Spleen (tissue), 11 donors: Measurements from ENCODE around the gene SACM1L. TPM values are rescaled to one million over a fixed set of nuclear protein-coding genes. Genes with fewer than 3 reads are reported as not detected.

Experiments used
- DNase-seq: peaks from one replicate; pipeline ENCODE4 v3.0.0-alpha.2; 2020
- H3K27ac ChIP-seq, 8 donors: fragments of 200-600 bp; sonication (generic) in 7 of 8; 1 replicate in 4 of 8; 2 replicates in 4 of 8; pipeline versions ENCODE4 v1.5.0 to v1.8.0; 2016 to 2021; ENCODE audit warnings: inconsistent platforms in 4 of 8, mild to moderate bottlenecking in 4 of 8, moderate library complexity in 1 of 8
- H3K27me3 ChIP-seq, 7 donors: fragments of 200-600 bp; sonication (generic) in 6 of 7; replicated peaks in 1 of 7; 1 replicate in 4 of 7; 2 replicates in 3 of 7; pipeline versions ENCODE4 v1.5.0 to v1.8.0; 2016 to 2021; ENCODE audit warnings: inconsistent platforms in 3 of 7, mild to moderate bottlenecking in 1 of 7
- H3K36me3 ChIP-seq, 6 donors: fragments of 200-600 bp; sonication (generic) in 5 of 6; 1 replicate in 4 of 6; 2 replicates in 2 of 6; pipeline versions ENCODE4 v1.5.0 to v1.8.0; 2016 to 2021; ENCODE audit warnings: inconsistent platforms in 2 of 6
- H3K4me1 ChIP-seq, 6 donors: fragments of 200-600 bp; sonication (generic) in 5 of 6; 1 replicate in 3 of 6; 2 replicates in 3 of 6; pipeline versions ENCODE4 v1.5.0 to v1.8.0; 2016 to 2021; ENCODE audit warnings: inconsistent platforms in 3 of 6
- H3K4me3 ChIP-seq, 8 donors: fragments of 200-600 bp; sonication (generic) in 7 of 8; 1 replicate in 4 of 8; 2 replicates in 4 of 8; pipeline versions ENCODE4 v1.5.0 to v1.8.0; 2016 to 2021; ENCODE audit warnings: inconsistent platforms in 4 of 8, mild to moderate bottlenecking in 4 of 8, moderate library complexity in 2 of 8
- H3K9me3 ChIP-seq, 8 donors: fragments of 200-600 bp; sonication (generic) in 7 of 8; 1 replicate in 4 of 8; 2 replicates in 4 of 8; pipeline versions ENCODE4 v1.5.0 to v1.8.0; 2016 to 2021; ENCODE audit warnings: inconsistent platforms in 4 of 8
- POLR2A ChIP-seq, 3 donors: fragments of 450-650 bp; IDR thresholded peaks; one replicate each; pipeline ENCODE4 v1.5.1; 2017; ENCODE audit warnings: antibody characterized with exemption in 3 of 3, mild to moderate bottlenecking in 1 of 3
- POLR2AphosphoS5 ChIP-seq, 3 donors: sonication (generic); formaldehyde crosslinking; IDR thresholded peaks; one replicate each; pipeline ENCODE4 v1.5.1; 2017; ENCODE audit warnings: antibody characterized with exemption in 3 of 3
- WGBS, 5 donors: extraction: QIAGEN DNeasy Blood & Tissue Kit in 3 of 5; methylation state at CpG; one replicate each; pipeline versions ENCODE4 v1.1.5 to v1.1.7; 2013 to 2018; 5-methylcytosine and 5-hydroxymethylcytosine counted together
- intact Hi-C: fragments of 100-400 bp; cut with DNase I; formaldehyde crosslinking; loops from one replicate; pipeline ENCODE4 v1.15.0; 2023; ENCODE audit warnings: low total_unique reads
- polyA plus RNA-seq, 3 donors: library from polyadenylated mRNA; stranded (reverse); fragments of 200-250 nt; gene quantifications; one replicate each; pipeline ENCODE4 v1.2.1, GENCODE V29; 2013
- total RNA-seq, 7 donors: library from RNA; depleted of rRNA in 3 of 7; stranded (reverse); fragments of >200 nt in 3 of 7; fragmentation: NEBNext Ultra II Directional in 4 of 7; extraction: Animal tissue kit (Norgen Biotek cat#: 25700) in 4 of 7; gene quantifications; one replicate each; pipeline versions ENCODE4 v1.1.0 to v1.2.1, GENCODE V29; 2016 to 2021
- TF ChIP-seq, protein P1 (sequence below), 11 experiments: fragments of 200-600 bp in 7 of 11; fragments of 450-650 bp in 4 of 11; sonication (generic) in 4 of 11; IDR thresholded peaks in 8 of 11; conservative IDR thresholded peaks in 3 of 11; 1 replicate in 7 of 11; 2 replicates in 4 of 11; pipeline versions ENCODE4 v1.4.0 to v1.8.0; 2016 to 2021; ENCODE audit warnings: antibody characterized with exemption in 11 of 11, inconsistent platforms in 4 of 11, mild to moderate bottlenecking in 1 of 11
- donor health status: healthy with polysubstance abuse.
- donor health status: DM: no; HTN: no; CAD: no; lungs with moderate emphysema.
- donor health status: DM: no; HTN: no; CAD: no.
- donor health status: Bipolar disorder and iron deficiency.
- donor health status: healthy.
- donor health status: DM: no; HTN: no; CAD: no.
- donor health status: DM: yes; HTN: yes; CAD: no.

Gene SACM1L
- total and polyA plus RNA-seq, 10 donors, result 21.0 to 93.7 (median 57.2) TPM

DNA sequence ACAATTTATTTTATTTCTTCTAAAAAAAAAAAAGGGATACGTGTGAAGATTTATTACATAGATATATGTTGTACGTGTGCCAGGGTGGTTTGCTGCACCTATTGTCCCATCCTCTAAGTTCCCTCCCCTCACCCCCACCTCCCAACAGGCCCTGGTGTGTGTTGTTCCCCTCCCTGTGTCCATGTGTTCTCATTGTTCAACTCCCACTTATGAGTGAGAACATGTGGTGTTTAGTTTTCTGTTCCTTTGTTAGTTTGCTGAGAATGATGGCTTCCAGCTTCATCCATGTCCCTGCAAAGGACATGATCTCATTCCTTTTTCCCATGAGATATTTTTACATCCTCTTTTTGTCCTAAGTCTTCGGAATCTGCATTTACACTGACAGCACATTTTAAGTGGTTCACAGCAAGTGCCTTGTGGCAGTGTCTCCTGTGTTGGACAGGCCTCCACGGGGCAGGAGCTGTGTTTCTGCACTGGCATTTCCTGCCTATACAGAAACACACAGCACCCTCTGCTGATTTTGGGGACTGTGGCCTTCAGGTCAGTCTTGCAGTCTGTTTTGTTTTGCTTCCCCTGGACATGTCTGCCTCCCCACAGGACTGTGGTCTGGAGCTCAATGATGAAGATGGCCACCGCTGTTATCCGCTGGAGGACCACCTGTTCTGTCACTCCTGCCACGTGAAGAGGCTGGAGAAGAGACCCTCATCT is 12.7 kb upstream of the SACM1L start:
- Histone ChIP-seq H3K9me3 (no peaks in the 10 kb centered on the region), H3K4me3 (peak overlapping the region in 1 of 8 donors; percentile 38), H3K27ac (peak overlapping the region; percentile 21 to 89 (median 70)), H3K4me1 (peaks cover 13 to 38% (median 19%) of the 10 kb centered on the region in 6 donors), H3K27me3 (no peaks in the 10 kb centered on the region), H3K36me3 (peaks cover 8 to 90% (median 50%) of the 10 kb centered on the region in 6 donors)
- DNase-seq, result peak; percentile 75
- intact Hi-C loops, result no loop called here
- WGBS, 5 donors, result 37 to 56% (median 45%) methylated on average over 7 of the region's 7 CpGs
- TF ChIP-seq POLR2A (IDR thresholded peaks at IDR 0.05), result no peak

DNA sequence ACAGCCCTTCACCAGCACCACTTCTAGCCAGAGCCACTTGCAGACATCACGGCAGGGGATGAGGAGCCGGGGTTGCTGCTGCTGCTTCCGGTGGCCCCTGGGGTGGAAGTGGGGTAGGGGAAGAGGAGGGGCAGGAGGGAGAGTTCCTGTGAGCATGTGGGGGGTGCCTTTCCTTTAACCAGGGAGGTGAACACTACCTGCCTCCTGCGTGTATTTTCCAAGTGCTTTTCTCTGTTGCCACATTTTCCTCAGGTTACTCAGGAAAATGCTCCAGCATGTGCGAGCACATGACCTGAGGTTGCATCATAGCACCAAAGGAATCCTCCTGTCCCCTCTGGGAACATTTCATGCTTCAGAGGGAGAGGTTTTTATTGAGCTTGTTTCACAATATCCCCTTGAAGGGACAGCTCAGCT is 12.2 kb upstream of the SACM1L start:
- no peaks in the 10 kb centered on the region for H3K9me3 ChIP-seq
- peak overlapping the region; percentile 21 to 89 (median 70) for H3K27ac ChIP-seq
- intact Hi-C loops, result no loop called here
- 14 to 47% (median 19%) methylated on average over 5 of the region's 5 CpGs for WGBS, 5 donors
- TF ChIP-seq POLR2A (IDR thresholded peaks at IDR 0.05) (no peak), POLR2AphosphoS5 (IDR thresholded peaks at IDR 0.05) (peak in 2 of 3 donors; percentile 54 to 59)
- H3K36me3 ChIP-seq, result peaks cover 8 to 89% (median 45%) of the 10 kb centered on the region in 6 donors
- peak overlapping the region in 1 of 8 donors; percentile 38 for H3K4me3 ChIP-seq
- DNase-seq, result peak; percentile 90
- H3K27me3 ChIP-seq, result no peaks in the 10 kb centered on the region
- H3K4me1 ChIP-seq, result peaks cover 13 to 37% (median 19%) of the 10 kb centered on the region in 6 donors

DNA sequence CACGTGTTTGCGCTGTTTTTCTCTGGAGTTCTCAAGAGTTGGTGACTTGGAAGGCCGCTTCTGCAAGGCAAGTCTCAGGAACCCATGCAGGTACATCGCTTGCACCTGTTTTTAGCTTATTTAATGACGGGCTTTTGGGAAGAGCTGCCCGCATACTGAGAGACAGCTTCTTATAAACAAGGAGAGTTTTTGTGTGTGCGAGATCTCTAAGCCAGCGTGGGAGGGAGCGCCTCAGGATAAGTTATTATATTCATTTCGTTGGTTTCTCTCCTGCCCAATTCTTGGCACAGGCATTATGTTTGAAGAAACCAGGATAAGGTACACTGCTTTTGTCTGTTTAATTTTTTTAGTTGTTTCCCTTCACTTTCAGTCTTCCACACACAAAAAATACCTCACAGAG is 11.4 kb upstream of the SACM1L start:
- Histone ChIP-seq H3K9me3 (peaks cover 0 to 4% (median 2%) of the 10 kb centered on the region in 8 donors), H3K4me3 (no peak overlapping the region), H3K27me3 (no peaks in the 10 kb centered on the region), H3K36me3 (peaks cover 8 to 89% (median 38%) of the 10 kb centered on the region in 6 donors), H3K4me1 (peaks cover 13 to 37% (median 19%) of the 10 kb centered on the region in 6 donors), H3K27ac (peak overlapping the region in 3 of 8 donors; percentile 78 to 89 (median 78))
- WGBS, 5 donors, result 94 to 97% (median 95%) methylated on average over 10 of the region's 10 CpGs
- DNase-seq, result no peak
- no peak for TF ChIP-seq POLR2AphosphoS5 (IDR thresholded peaks at IDR 0.05)
- TF ChIP-seq, protein P1, sequence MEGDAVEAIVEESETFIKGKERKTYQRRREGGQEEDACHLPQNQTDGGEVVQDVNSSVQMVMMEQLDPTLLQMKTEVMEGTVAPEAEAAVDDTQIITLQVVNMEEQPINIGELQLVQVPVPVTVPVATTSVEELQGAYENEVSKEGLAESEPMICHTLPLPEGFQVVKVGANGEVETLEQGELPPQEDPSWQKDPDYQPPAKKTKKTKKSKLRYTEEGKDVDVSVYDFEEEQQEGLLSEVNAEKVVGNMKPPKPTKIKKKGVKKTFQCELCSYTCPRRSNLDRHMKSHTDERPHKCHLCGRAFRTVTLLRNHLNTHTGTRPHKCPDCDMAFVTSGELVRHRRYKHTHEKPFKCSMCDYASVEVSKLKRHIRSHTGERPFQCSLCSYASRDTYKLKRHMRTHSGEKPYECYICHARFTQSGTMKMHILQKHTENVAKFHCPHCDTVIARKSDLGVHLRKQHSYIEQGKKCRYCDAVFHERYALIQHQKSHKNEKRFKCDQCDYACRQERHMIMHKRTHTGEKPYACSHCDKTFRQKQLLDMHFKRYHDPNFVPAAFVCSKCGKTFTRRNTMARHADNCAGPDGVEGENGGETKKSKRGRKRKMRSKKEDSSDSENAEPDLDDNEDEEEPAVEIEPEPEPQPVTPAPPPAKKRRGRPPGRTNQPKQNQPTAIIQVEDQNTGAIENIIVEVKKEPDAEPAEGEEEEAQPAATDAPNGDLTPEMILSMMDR (IDR thresholded peaks at IDR 0.05 in 8 of 11, conservative IDR thresholded peaks at IDR 0.05 in 3 of 11), result no peak
- no peak for TF ChIP-seq POLR2A (IDR thresholded peaks at IDR 0.05)
- intact Hi-C loops, result no loop called here

DNA sequence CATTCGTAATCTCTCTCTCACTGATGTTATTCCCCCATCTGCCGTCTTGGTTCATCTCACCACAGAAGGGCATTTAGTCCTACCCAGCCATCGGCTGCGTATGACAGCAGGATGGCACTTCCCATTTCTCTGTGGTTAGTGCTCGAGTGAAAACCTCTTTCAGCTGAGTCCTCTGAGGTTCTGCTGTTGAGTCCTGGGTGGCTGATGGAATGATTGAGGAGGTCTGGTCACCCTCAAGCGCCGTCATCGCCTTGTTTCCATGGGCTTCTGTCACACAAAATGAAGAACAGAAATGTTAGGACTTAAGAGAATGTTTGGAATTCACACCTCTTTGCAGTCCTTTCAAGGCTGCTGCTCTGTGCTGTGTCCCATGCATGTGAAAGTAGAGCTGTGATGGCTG is 9.4 kb upstream of the SACM1L start:
- peak overlapping the region in 3 of 8 donors; percentile 5 to 18 (median 17) for H3K27ac ChIP-seq
- H3K9me3 ChIP-seq, result peaks cover 0 to 11% (median 9%) of the 10 kb centered on the region in 8 donors
- no peak overlapping the region for H3K4me3 ChIP-seq
- no peak for DNase-seq
- H3K27me3 ChIP-seq, result no peaks in the 10 kb centered on the region
- TF ChIP-seq, protein P1 (IDR thresholded peaks at IDR 0.05 in 8 of 11, conservative IDR thresholded peaks at IDR 0.05 in 3 of 11), result no peak
- no peak for TF ChIP-seq POLR2AphosphoS5 (IDR thresholded peaks at IDR 0.05)
- TF ChIP-seq POLR2A (IDR thresholded peaks at IDR 0.05), result no peak
- 49 to 65% (median 56%) methylated on average over 8 of the region's 8 CpGs for WGBS, 5 donors
- H3K4me1 ChIP-seq, result peaks cover 13 to 37% (median 19%) of the 10 kb centered on the region in 6 donors
- H3K36me3 ChIP-seq, result peaks cover 6 to 73% (median 20%) of the 10 kb centered on the region in 6 donors
- intact Hi-C loops, result no loop called here

DNA sequence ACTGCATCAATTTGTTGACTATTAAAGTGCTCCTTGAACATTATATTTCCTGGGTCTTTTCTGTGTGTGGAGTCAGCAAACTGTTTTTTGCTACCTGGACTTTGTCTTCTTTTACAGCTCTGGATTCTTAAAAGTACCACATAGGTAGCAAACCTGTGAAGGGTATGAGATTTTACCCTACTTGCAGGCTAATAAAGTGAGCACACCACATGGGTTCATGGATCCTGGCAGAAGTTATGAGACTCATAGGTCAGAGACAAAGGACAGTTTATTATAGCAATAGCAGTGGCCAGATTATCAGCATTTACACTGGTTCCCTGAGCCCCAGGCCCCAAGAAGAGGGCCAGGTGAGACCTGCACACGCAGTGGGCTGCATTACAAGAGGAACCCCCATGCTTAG is 8.0 kb upstream of the SACM1L start:
- H3K27ac ChIP-seq, result no peak overlapping the region
- peaks cover 6 to 62% (median 16%) of the 10 kb centered on the region in 6 donors for H3K36me3 ChIP-seq
- no peaks in the 10 kb centered on the region for H3K27me3 ChIP-seq
- 89 to 100% (median 93%) methylated on average over 1 of the region's 1 CpG for WGBS, 5 donors
- DNase-seq, result no peak
- H3K4me3 ChIP-seq, result no peak overlapping the region
- H3K4me1 ChIP-seq, result peaks cover 13 to 29% (median 15%) of the 10 kb centered on the region in 6 donors
- intact Hi-C loops, result no loop called here
- TF ChIP-seq POLR2AphosphoS5 (IDR thresholded peaks at IDR 0.05), result no peak
- TF ChIP-seq POLR2A (IDR thresholded peaks at IDR 0.05), result no peak
- TF ChIP-seq, protein P1 (IDR thresholded peaks at IDR 0.05 in 8 of 11, conservative IDR thresholded peaks at IDR 0.05 in 3 of 11), result no peak
- H3K9me3 ChIP-seq, result peaks cover 0 to 11% (median 9%) of the 10 kb centered on the region in 8 donors
